Measurements from ENCODE around the gene PCDHGA12.
"Not testable (repeated sequence)": the region's sequence is repeated elsewhere in the genome, so short reads cannot be mapped to it uniquely, and the experiment has no call there.

PCDHGA12 gene

GRCh38 chr5:141389153-141390042, 40.9 kb upstream of the PCDHGA12 start:
- no peak for DNase-seq (ENCODE audit: low read depth)
- no peak overlapping the region for H3K4me3 ChIP-seq (ENCODE audit: low read depth, low read length)
- TF ChIP-seq CTCF (IDR thresholded peaks at IDR 0.05; ENCODE audit: low read depth, low read length, missing control alignments): no peak

GRCh38 chr5:141392429-141393198, 37.7 kb upstream of the PCDHGA12 start, which contains the start of gene PCDHGA8:
PCDHGA8 (plus strand) TSS chr5:141392633; CDS start chr5:141392814, 181 bp downstream.
- TF ChIP-seq CTCF (IDR thresholded peaks at IDR 0.05; ENCODE audit: low read depth, low read length, missing control alignments): peak; percentile 9
- no peak for DNase-seq (ENCODE audit: low read depth)
- no peak within 1 kb of the TSS for H3K4me3 ChIP-seq (ENCODE audit: low read depth, low read length)

- no peak for TF ChIP-seq CTCF (IDR thresholded peaks at IDR 0.05; ENCODE audit: low read depth, low read length, missing control alignments)
- no peak for DNase-seq (ENCODE audit: low read depth)
- H3K4me3 ChIP-seq (ENCODE audit: low read depth, low read length): no peak overlapping the region
These were observed 37.0 kb upstream of the PCDHGA12 start for GRCh38 chr5:141393267-141393666.

GRCh38 chr5:141394401-141395187, 35.7 kb upstream of the PCDHGA12 start:
- not testable (repeated sequence) for DNase-seq (ENCODE audit: low read depth); H3K4me3 ChIP-seq (ENCODE audit: low read depth, low read length)

- not testable (repeated sequence) for DNase-seq (ENCODE audit: low read depth)
- TF ChIP-seq CTCF (IDR thresholded peaks at IDR 0.05; ENCODE audit: low read depth, low read length, missing control alignments): peak; percentile 69
- H3K4me3 ChIP-seq (ENCODE audit: low read depth, low read length): peak within 1 kb of the TSS; percentile 53
These were observed 32.4 kb upstream of the PCDHGA12 start, which contains the start of gene PCDHGB5 for GRCh38 chr5:141397756-141398551. PCDHGB5 (plus strand) TSS chr5:141397947; CDS start chr5:141398128, 181 bp downstream.

- no peak overlapping the region; the same call in 1 of the 2 replicates for H3K4me3 ChIP-seq (ENCODE audit: low read depth, low read length)
- TF ChIP-seq CTCF (IDR thresholded peaks at IDR 0.05; ENCODE audit: low read depth, low read length, missing control alignments): no peak
- no peak for DNase-seq (ENCODE audit: low read depth)
These were observed 31.7 kb upstream of the PCDHGA12 start for GRCh38 chr5:141398608-141399007.
